ENCODE results near the gene CHORDC1.
"Not testable (repeated sequence)": the region's sequence is repeated elsewhere in the genome, so short reads cannot be mapped to it uniquely, and the experiment has no call there.

The CHORDC1 gene

DNA sequence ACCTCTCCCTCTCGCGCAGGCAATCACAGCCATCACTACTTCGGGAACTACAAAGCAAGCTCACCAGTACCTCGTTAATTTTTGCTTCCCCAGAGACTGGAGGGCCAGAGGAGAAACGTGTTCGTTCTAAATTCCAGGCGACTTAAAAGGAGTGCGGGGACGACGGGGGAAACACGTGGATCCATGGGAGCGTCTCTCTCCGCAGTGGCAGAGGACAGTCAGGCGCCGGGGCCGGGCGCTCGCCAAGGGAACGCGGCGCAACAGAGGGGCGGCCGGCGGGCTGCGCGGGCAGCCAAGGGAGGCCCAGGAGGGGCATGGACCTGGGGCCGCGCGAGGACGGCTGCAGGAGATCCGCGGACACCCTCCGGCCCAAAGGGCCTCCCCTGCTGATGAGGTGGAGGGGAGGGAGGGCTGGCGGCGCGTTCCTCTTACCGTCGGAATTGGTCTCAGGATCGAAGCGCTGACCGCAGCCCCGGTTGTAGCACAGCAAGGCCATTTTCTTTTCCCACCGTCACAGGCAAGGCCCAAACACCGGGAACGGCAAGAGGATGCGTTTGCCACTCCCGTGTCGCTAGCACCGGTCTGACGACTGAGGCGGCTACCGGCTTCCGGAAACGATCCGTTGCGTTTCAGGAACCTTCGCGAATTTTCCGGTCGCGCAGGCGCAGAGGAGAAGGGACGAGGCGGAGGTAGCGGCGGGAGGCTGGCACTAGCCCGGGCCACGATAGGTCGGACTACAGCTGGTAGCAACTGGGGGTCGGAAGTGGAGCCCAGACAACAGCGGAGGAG, at the start of gene CHORDC1:
Gene CHORDC1 (minus strand): TSS at position 591 of the 789 bp plus-strand sequence. CDS start 95 bp downstream, at position 496.
- DNase-seq (ENCODE audit: low read depth in 3 of 3, low spot score in 1 of 3): peak; percentile 80 to 92 (median 84)

DNA sequence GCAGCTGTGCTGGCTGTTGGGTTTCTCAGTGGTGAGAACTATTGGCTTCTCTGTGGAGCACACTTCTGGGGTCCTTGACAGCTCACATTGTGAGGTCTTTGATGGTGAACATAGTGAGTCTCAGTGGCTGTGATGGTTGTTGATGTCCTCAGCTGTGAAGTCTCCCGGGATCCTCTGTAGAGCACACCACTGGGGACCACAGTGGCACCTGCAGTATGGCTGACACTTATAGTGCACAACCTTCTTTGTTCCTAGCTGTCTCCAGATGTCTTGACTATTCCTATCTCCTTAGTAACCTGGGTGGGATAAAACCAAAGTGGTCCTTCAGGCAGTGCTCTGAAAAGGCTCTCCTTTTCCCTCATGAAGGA, 34.3 kb upstream of the CHORDC1 start:
- no peak for DNase-seq (ENCODE audit: low read depth in 3 of 3, low spot score in 1 of 3)

DNA sequence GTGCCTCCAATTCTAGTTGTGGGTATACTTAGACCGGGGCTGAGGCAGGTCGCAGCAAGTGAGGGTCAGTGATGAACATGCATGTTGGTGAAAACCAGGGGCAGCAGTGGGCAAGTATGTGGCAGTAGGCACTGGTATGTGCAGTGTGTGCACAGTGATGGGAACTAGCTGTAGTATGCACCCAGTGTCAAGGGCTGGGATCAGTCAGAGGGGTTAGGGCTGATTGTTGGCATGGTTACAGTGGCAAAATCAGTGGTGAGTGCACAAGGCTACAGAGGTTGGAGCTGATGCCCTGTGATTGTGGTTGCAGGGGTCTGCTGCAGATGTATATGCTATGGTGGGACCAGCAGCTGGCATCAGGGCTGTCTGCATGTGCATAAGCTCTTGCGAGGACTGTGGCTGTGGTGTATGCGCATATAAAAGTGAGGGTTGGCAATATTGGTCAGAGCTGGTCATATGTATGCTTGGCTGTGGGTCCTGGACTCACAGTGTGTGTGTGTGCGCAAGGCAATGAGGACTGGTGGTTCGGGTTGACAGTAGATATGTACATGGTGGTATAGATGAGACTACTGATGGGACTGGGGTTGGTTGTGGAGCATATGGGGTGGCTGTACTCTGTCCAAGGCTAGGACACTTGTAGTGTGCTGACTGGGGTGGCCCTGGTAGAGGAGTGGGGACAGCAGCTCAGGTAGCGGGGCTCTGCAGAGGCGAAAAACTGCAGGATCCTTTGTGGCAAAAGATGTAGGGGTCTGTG, 33.7 kb upstream of the CHORDC1 start:
- DNase-seq (ENCODE audit: low read depth in 3 of 3, low spot score in 1 of 3): no peak

DNA sequence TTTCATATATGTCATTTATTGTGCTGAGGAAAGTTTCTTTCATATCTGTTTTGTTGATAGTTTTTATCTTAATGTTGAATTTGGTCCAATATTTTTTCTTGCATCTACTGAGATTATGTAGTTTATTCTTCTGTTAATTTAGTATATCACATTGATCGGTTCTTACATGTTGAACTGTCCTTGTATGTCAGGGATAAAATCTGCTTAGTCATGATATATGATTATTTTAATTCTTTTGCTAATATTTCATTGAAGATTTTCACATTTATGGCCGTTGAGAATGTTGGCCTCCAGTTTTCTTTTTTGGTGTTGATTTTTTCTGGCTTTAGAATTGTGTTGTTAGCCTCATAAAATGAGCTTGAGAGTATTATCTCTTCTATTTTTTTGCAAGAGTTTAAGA, 31.2 kb upstream of the CHORDC1 start:
- DNase-seq (ENCODE audit: low read depth in 3 of 3, low spot score in 1 of 3): no peak

DNA sequence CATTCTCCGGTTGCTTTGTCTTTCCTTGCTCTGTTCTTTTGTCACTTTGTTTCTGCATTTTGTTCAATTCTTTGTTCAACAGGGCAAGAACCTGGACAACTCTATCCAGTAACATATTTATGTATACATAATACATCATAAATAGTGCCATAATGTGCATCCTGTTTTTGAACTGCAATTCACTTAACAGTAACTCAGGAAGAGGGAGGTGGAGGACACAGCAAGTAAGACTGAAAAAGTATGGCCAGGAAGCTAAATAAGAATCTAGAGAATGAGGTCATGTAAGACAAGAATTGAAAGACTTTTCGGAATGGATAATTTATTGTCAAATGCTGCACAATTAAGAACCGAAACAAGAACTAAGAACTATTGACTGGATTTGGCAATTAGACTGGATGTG, 29.2 kb upstream of the CHORDC1 start:
- DNase-seq (ENCODE audit: low read depth in 3 of 3, low spot score in 1 of 3): no peak

DNA sequence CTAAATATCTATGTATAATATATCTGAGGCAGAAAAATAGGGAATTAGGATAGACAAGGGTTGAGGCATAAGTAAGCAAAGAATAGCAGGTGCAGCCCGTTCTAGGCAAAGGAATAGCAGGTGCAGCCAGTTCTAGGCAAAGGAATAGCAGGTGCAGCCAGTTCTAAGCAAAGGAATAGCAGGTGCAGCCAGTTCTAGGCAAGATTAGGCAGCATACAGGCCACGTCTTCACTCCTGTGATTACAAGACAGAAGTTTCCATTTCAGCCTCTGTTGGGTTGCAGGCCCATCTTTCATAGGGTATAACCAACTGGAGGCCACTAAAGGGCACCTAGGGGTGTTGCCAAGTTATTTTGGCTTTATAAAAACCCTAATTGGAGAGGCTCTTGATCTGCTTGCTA, 28.8 kb upstream of the CHORDC1 start:
- no peak for DNase-seq (ENCODE audit: low read depth in 3 of 3, low spot score in 1 of 3)

DNA sequence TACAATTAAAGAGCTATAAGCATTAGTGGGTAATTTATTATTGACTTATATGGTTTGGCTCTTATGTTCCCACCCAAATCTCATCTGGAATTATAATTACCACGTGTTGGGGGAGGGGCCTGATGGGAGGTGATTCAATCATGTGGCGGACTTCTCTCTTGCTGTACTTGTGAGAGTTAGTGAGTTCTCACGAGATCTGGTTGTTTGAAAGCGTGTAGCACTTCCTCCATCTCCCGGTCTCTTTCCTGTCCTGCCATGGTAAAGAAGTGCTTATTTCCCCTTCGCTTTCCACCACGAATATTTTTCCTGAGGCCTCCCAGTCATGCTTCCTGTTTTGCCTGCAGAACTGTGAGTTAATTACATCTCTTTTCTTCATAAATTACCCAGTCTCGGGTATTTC, 28.1 kb upstream of the CHORDC1 start:
- DNase-seq (ENCODE audit: low read depth in 3 of 3, low spot score in 1 of 3): no peak

DNA sequence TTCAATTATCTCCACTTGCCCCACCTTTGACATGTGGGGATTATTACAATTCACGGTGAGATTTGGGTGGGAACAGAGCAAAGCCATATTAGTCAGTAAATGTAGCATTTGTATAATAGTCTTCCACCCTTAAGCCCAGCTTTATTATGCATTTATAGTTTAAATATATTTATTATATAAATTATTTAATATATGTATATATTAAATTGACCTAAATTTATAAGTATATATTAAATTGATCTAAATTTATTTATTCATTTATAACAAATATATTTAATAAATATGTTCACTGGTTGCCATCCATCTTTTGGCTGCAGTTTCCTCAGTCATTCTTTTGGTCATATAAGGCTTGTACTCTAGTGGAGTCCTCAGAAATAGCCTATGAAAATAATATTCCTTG, 23.6 kb upstream of the CHORDC1 start:
- no peak for DNase-seq (ENCODE audit: low read depth in 3 of 3, low spot score in 1 of 3)

DNA sequence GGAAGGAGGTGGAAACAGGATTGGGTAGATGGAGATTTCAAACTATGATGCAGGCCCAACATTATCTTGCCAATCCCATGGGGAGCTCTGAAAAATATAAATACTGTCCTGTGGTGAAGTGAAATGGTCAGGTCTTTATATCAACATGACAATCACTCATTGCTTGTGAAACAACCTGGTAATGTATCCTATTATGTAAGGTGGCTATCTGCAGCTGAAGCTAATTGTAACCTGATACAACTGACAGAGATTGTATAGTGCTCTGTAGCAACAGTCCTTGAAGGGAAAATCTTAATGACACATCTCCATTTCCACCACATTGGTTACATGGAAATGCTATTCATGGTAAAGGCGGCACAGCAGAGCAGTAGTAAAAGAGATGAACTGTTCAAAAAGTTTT, 20.7 kb upstream of the CHORDC1 start:
- no peak for DNase-seq (ENCODE audit: low read depth in 3 of 3, low spot score in 1 of 3)

DNA sequence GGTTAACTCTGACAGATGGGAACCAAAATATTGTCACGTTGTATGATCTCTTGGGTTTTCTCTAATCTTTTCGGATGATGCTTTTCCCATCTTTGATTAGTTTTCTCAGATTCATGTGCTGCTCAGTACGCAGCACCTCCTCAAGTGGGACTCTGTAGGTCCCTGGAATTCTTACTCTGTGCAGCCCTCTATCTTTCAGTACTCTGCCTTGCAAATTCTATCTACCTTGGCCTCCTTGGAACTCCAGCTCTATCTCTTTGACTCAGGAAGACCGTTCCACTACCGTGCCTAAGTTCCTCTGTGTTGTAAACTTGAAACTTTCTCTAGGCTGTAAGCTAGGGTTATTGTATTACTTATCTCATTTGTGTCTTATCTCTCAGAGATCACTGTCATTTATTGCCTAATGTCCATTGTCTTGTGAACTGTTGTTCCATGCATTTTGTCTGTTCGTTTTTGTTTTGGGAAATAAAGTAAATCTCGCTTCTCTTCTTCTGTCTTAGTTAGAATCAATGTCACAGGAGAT, 20.1 kb upstream of the CHORDC1 start:
- no peak for DNase-seq (ENCODE audit: low read depth in 3 of 3, low spot score in 1 of 3)

DNA sequence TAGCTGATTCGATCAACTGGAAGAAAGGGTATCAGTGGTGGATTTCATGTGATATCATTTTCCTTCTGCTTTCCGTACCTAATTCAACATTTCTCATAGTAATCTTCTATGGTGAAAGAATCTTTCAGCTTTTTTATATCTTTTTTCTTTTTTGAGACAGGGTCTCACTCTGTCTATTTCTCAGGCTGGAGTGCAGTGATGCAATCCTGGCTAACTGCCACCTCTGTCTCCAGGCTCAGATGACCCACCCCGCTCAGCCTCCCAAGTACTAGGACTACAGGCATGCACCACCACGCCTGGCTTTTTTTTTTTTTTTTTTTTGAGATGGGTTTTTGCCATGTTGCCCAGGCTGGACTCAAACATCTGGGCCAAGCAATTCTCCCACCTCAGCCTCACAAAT, 18.6 kb upstream of the CHORDC1 start:
- no peak for DNase-seq (ENCODE audit: low read depth in 3 of 3, low spot score in 1 of 3)

DNA sequence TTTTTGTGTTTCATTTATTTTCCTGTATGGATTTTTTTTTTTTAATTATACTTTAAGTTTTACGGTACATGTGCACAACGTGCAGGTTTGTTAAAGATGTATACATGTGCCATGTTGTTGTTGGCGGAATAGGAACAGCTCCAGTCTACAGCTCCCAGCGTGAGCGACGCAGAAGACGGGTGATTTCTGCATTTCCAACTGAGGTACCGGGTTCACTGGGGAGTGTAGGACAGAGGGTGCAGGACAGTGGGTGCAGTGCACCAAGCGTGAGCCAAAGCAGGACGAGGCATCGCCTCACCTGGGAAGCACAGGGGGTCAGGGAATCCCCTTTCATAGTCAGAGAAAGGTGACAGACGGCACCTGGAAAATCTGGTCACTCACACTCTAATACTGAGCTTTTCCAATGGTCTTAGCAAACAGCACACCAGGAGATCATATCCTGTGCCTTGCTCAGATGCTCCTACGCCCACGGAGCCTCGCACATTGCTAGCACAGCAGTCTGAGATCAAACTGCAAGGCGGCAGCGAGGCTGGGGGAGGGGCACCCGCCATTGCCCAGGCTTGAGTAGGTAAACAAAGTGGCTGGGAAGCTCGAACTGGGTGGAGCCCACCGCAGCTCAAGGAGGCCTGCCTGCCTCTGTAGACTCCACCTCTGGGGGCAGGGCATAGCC, 17.3 kb upstream of the CHORDC1 start:
- not testable (repeated sequence) for DNase-seq (ENCODE audit: low read depth in 3 of 3, low spot score in 1 of 3)

DNA sequence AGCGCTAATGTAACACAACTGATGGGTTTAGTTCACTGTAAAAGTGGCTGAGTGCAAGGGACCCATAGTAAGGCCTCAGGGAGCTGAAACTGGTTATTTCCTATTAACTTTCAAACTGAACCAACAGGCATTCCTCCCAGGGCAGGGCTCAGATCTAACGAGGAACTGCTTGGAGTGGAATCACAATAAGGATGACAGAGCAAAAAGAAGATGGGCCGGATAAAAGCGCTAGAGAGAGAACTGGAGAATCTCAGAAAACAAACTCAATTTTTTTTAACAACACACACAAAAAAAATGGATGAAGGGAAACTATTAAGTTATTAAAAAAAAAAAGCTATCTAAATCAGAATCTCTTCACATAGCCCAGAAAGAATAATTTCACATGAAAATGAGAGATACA, 14.2 kb upstream of the CHORDC1 start:
- DNase-seq (ENCODE audit: low read depth in 3 of 3, low spot score in 1 of 3): no peak

DNA sequence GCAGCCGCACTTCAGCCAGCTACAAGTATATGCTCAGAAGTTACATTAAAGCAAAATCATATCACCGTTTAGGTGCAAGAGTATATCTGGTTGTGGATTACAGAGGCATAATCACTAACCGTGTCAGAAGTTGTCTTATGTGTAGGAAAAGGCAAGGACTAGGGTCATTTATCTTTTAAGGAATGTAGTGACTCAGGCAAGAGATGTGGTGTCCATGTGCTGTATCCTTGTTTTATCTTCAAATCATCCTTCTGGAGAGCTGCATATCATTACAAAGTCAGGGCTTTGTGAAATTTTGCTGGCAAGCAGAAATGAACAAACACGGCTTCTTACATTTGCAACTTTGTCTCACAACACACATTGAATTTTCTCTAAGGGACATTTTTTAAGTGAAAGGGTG, 12.7 kb upstream of the CHORDC1 start:
- DNase-seq (ENCODE audit: low read depth in 3 of 3, low spot score in 1 of 3): no peak

DNA sequence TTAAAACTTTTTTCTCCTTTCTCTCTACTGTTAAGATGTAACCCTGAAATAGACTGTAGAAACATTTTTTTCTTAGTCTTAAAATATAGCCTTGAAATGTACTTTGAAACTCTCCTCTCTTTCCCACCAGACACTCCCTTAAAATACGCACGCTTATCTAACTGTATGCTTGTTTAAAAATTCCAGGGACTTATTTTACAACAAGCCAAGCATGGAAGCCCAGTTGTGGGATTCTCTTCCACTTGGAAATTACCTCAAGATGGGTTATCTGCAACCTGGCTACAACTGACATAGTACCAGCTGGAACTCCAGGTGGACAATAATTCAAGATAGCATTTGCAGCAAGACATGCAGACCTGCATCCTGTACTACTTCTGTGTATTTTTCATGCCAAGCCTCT, 12.1 kb upstream of the CHORDC1 start:
- no peak for DNase-seq (ENCODE audit: low read depth in 3 of 3, low spot score in 1 of 3)

DNA sequence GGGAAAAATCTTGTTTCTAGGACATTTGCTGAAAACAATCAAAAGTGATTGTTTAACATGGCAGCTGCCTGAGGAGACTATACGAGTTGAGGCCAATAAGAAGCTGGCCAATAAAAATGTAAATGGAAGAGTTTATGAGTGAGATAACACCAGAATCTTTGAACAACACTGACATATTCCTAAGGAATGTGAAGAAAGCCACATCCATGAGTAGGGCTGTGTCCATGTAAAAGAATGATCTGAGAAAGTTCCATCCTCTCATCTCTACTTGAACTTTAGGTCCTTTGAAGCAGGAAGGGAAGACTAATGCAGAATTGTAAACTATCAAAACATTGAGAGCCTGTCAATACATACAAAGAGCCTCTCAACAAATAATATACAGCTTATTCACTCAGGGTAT, 6.9 kb upstream of the CHORDC1 start:
- DNase-seq (ENCODE audit: low read depth in 3 of 3, low spot score in 1 of 3): no peak

DNA sequence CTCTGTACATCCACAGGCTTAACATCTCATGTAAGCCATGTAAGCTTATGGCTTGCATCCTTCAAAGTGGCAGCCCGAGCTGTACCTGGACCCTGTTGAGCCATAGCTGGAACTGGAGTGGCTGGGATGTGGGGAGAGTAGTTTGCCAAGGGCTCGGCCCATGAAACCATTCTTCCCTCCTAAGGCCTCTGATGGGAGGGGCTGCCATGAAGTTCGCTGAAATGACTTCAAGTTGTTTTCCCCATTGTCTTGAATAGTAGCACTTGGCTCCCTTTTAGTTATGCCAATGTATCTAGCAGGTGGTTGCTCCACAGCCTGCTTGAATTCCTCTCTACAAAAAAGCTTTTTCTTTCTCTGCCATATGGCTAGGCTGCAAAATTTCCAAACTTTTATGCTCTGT, 5.2 kb upstream of the CHORDC1 start:
- DNase-seq (ENCODE audit: low read depth in 3 of 3, low spot score in 1 of 3): no peak

DNA sequence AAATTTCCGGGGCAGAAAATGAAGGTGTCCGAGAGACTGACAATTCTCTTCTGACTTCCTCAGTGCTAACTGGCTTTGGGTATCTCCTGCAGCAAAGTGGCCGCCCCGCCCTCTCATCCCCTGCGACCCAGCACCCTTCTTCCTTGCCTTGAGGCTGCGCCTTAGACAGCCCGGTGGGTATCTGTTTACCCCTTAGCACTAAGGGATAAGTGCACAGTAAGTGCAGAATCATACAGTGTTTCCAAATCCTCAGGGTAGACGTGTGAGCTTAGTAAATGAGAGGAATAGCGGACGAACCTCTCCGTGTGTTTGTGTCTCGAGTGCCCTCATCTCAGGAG, 368 bp upstream of the CHORDC1 start:
- DNase-seq (ENCODE audit: low read depth in 3 of 3, low spot score in 1 of 3): no peak

DNA sequence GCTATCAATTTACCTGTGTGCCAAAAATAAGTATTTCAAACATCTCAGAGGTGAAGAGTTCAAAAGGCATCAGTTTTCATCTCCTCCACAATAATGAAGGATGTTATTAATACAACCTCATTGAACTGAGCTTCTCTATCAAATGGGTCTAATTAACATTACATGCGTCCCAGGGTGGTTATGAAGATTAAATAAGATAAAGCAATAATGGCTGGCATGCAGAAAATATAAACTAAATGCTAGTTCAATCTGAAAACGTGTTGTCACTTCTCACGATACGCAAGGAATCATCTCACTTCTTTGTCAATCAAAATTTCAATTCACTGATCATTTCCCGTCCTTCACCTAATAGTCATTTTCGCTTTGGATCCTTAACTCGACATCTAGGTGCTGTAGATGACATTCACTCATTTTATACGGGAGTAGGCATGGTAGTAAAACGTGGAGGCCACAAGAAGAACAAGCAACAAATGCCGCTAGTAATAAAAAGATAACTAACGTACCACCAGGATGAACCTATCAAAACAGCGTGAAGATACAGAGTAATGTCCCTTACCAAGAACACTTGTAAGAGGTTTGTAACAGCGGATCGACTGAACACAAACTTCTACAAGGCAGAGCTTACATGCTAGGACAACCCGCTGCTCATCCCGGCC, 918 bp downstream of the CHORDC1 start:
- no peak for DNase-seq (ENCODE audit: low read depth in 3 of 3, low spot score in 1 of 3)

DNA sequence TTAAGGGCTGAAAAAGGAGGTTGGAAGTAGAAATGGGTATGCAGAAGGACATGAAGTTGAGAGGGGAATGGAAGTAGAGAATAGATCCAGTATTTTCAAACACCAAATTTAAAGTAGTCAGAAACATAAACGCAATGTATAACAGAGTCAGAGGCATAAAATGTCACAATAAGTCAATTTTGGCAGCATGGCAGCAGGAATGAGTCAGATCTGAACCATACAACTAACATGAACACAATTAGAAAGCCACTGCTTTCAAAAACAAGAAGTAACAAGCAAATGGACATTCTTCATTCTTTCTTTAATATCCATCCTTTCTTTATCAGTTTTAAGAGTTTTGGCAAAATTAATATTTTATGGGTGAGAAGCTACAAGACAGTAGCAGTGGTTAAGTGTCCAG, 2.5 kb downstream of the CHORDC1 start:
- DNase-seq (ENCODE audit: low read depth in 3 of 3, low spot score in 1 of 3): no peak

DNA sequence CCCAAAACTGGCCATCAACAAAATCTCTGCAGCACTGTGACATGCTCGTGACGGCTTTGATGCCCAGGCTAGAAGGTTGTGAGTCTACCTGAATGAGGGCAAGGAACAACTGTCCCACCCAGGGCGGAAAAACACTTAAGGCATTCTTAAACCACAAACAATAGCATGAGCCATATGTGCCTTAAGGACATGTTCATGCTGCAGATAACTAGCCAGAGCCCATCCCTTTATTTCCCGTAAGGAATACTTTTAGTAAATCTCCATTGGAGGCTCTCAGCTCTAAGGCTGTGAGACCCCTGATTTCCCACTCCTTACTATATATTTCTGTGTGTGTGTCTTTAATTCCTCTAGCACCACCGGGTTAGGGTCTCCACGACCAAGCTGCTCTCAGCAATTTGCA, 3.4 kb downstream of the CHORDC1 start:
- no peak for DNase-seq (ENCODE audit: low read depth in 3 of 3, low spot score in 1 of 3)

DNA sequence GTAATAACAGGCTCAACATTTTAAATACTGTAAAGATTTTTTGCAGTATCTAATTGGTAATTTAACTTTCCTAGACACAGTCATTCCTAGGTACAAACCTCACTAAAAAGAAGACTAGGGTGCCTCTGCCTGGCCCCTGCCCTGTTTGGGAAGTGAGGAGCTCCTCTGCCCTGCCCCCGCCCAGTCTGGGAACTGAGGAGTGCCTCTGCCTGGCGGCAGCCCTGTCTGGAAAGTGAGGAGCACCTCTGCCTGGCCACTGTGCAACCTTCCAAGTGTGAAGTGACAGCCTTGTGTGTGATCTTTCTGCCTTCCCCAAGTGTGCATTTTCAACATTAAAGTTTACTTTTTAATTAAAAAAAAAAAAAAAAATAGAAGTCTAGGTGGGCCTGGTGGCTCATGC, 4.2 kb downstream of the CHORDC1 start:
- DNase-seq (ENCODE audit: low read depth in 3 of 3, low spot score in 1 of 3): no peak
